GM03348 (cell line): ENCODE results near the gene ABCD1.
A peak's percentile ranks its signal among the peaks of the same experiment; 100 is the strongest.

Experiments used
- DNase-seq: peaks from one replicate; pipeline ENCODE4 v3.0.0; 2012; ENCODE audit warnings: low spot score

The ABCD1 gene

DNA sequence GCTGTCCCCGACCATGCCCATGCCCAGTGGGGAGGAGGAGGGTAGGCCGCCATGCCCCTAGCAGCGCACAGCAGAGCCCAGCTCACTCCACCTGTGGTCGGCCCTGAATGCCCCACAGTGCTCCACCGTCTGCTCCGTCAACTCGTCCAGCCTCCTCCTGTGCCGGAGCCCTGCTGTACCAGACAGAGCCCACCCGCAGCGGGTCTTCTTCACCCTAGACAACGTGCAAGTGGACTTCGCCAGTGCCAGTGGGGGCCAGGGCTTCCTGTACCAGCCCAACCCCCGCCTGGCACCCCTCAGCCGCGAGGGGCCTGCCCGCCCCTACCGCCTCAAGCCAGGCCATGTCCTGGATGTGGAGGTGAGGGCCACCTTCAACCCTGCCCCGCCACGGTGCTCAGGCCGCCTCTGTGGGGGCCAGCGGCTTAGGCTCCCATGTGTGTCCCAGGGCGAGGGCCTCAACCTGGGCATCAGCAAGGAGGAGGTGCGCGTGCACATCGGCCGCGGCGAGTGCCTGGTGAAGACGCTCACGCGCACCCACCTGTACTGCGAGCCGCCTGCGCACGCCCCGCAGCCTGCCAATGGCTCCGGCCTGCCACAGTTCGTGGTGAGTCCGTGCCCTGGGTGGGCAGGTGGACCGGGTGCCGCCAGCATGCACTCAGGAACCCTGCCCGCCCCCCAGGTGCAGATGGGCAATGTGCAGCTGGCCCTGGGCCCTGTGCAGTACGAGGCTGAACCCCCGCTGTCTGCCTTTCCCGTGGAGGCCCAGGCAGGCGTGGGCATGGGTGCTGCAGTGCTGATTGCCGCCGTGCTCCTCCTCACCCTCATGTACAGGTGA lies 49.3 kb downstream of the ABCD1 start:
- DNase-seq: no peak

DNA sequence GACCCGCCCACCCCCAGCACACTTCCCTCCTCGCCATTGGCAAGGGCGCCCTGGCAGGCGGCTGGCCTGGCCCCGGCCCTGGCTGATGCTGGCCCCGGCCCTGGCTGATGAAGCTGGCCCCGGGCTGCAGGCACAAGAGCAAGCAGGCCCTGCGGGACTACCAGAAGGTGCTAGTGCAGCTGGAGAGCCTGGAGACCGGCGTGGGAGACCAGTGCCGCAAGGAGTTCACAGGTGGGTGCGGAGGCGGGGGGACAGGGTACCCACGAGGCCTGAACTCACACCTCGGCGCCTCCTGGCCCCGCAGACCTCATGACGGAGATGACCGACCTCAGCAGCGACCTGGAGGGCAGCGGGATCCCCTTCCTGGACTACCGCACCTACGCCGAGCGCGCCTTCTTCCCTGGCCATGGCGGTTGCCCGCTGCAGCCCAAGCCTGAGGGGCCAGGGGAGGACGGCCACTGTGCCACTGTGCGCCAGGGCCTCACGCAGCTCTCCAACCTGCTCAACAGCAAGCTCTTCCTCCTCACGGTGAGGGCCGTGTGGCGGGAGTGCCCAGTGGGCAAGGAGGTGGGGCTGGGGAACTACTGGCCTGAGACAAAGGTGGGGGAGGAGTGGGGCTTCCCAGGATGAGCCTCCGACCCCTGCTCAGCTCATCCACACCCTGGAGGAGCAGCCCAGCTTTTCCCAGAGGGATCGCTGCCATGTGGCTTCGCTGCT lies 50.1 kb downstream of the ABCD1 start:
- no peak for DNase-seq

- no peak for DNase-seq
Observed at GRCh38 chrX:153775293-153776119, 50.9 kb downstream of the ABCD1 start.

- DNase-seq: no peak
Observed at GRCh38 chrX:153776120-153776599, 51.5 kb downstream of the ABCD1 start.

- no peak for DNase-seq
Observed at GRCh38 chrX:153776611-153777045, 52.0 kb downstream of the ABCD1 start.

GRCh38 chrX:153777261-153778090 lies 52.8 kb downstream of the ABCD1 start:
- no peak for DNase-seq

DNA sequence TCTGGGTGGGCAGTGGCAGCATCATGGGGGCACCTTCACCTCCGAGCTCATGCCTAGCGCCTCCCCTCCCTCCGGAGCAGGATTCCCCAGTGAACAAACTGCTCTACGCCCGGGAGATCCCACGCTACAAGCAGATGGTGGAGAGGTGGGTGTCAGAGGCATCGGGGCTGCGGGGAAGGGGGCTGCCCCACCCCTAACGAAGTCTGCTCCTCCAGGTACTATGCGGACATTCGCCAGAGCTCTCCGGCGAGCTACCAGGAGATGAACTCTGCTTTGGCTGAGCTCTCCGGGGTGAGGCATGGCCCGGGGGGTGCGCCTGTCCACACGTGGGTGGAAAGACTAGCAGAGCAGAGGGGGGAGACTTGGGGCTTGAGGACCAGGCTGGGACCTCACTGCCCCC lies 53.5 kb downstream of the ABCD1 start:
- no peak for DNase-seq

DNA sequence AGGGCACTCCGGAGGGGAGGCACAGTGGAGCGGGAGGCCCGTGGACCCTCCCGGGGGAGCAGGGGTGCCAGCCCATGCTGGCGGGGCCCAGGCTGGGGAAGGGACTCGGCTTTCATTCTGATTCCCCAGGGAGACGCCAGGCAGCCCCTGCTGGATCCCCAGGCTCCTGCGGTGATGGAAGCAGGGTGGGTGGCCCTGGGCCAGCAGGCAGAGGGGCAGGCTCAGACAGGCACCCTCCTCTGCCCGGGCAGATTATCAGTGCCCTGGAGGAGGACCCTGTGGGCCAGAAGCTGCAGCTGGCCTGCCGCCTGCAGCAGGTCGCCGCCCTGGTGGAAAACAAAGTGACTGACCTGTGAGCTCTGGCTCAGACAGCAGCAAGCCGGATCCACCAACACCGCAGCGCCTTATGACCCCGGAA lies 54.0 kb downstream of the ABCD1 start:
- no peak for DNase-seq

DNA sequence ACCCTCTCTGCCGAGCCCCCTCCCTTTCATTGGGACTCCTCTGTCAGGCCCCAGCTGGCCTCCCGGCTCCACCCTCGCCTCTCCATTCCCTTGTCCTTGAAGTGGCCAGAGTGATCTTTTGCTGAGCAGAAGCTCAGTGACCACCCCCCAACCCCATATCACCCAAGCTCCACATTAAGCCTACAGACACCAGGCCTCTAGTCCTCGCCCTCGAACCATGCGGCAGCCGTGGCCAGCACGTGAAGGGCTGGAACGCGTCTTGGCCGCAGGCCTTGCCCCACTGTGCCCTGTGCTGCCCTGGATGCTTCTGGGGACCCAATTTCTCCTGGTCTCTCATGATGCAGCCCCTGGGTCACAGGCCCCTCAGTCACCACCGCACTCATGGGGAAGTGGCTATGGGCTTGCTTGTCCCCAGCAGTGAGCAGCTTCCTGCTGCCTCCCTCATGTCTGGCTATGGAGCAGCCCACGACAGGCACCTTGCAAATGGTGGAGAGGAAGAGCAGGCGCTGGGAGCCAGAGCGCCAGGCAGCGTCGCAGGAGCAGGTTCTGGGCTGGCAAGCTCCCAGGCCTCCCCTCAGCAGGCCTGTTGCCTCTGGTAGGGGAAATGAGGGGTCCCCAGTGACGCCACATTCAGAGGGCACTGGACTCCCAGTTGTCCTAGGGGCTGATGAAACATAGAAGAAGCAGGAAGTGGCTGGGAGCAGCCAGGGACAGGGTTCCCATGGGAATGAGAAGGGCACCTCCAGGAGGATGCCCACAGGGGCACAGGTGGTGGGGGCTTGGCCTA lies 55.4 kb downstream of the ABCD1 start:
- DNase-seq: no peak

- DNase-seq: peak; percentile 61
Observed at GRCh38 chrX:153780678-153781427, 56.2 kb downstream of the ABCD1 start, which contains the start of gene SRPK3. Gene SRPK3 (plus strand): TSS chrX:153781041. CDS start chrX:153781087, 46 bp downstream.

- peak; percentile 64 for DNase-seq
Observed at GRCh38 chrX:153781428-153782047, 56.9 kb downstream of the ABCD1 start.

- DNase-seq: no peak
Observed at GRCh38 chrX:153782313-153782712, 57.7 kb downstream of the ABCD1 start.

GRCh38 chrX:153782871-153783270 lies 58.2 kb downstream of the ABCD1 start:
- no peak for DNase-seq

DNA sequence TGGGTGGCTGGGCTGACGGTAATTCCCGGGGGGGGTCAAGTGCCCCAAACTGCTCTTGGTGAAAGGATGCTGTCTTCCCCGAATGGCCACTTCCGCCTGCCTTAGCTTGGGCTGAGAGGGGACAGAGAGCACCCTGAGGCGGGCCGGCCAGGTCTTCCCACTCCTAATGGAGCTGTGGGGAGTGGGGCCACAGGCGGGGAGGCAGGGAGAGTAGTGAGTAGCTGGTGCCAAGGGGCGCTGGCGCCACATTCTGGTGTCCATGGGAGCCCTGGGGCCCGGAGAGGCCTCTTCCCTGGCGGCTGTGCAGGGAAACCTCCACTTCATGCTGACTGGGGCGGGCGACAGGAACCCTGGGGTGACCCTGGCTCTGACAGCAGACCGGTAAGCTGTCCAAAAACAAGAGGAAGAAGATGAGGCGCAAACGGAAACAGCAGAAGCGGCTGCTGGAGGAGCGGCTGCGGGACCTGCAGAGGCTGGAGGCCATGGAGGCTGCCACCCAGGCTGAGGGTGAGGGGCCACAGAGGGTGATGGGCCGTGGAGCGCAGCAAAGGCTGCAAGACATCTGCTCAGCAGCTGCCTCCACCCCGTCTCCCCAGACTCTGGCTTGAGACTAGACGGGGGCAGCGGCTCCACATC lies 58.8 kb downstream of the ABCD1 start:
- DNase-seq: no peak

GRCh38 chrX:153784325-153784967 lies 59.8 kb downstream of the ABCD1 start:
- no peak for DNase-seq

DNA sequence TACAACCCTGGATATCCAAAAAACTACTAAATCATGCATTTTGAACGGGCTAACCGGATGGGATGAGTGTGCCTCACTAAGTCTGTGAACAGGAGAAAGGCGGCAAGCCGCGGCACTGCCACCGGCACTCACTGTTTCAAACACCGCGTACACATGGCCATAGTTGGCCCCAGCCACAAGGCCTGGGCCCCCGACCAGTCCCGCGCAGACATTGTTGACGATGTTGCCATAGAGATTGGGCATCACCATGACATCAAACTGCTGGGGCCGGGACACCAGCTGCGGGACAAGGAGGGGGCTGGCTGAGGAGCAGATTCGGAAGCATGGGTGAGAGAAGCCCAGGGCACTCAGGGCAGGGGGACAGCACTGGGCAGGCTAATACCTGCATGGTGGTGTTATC lies 62.0 kb downstream of the ABCD1 start:
- DNase-seq: no peak

GRCh38 chrX:153789654-153790053 lies 65.0 kb downstream of the ABCD1 start:
- no peak for DNase-seq
